GM10248 (cell line): ENCODE measurements around the gene CRABP2.

ENCODE experiments used
- CTCF ChIA-PET: fragments of 300-600 bp; sonication (Branson Sonifier 250); formaldehyde crosslinking; extraction: SDS; loops from one replicate; lab custom pipeline; 2021; ENCODE audit warnings: antibody characterized with exemption; lab: Yijun Ruan, JAX
- POLR2A ChIA-PET: fragments of 350-650 bp; sonication (Branson Sonifier 250); formaldehyde crosslinking; extraction: SDS; loops from one replicate; lab custom pipeline; 2020; ENCODE audit warnings: antibody characterized with exemption; lab: Yijun Ruan, JAX
- DNase-seq: peaks from one replicate; pipeline ENCODE4 v3.0.0; 2012; ENCODE audit errors: extremely low spot score
- CTCF ChIP-seq: IDR thresholded peaks from 2 replicates; pipeline ENCODE4 v1.5.1; 2012; ENCODE audit warnings: mild to moderate bottlenecking, low read depth; ENCODE audit errors: extremely low read depth, missing control alignments, control extremely low read depth

CRABP2 gene

GRCh38 chr1:156746728-156747631 lies 41.6 kb upstream of the CRABP2 start:
- ChIA-PET POLR2A (no interaction called here), CTCF (interaction anchor here (1.0 to 5.0 kb wide), 7 partner anchors 9 to 25 kb away, joined by 3 to 47 read pairs (median 5); partner anchors contain the start of genes ISG20L2, METTL25B and PRCC)
- no peak for TF ChIP-seq CTCF
- peak; percentile 62 for DNase-seq

- ChIA-PET CTCF (interaction anchor here (1.0 to 5.0 kb wide), 4 partner anchors 12 to 24 kb away, joined by 3 to 47 read pairs (median 3); partner anchors contain the start of genes ISG20L2, METTL25B and PRCC), POLR2A (no interaction called here)
- DNase-seq: no peak
- no peak for TF ChIP-seq CTCF
These were observed 41.0 kb upstream of the CRABP2 start for GRCh38 chr1:156746406-156746727.

- no peak for TF ChIP-seq CTCF
- ChIA-PET CTCF (interaction anchor here (1.0 to 5.0 kb wide), 3 partner anchors 11 to 25 kb away, joined by 3 to 47 read pairs (median 3); partner anchors contain the start of genes ISG20L2 and METTL25B), POLR2A (no interaction called here)
- no peak for DNase-seq
These were observed 40.5 kb upstream of the CRABP2 start for GRCh38 chr1:156745881-156746280.

GRCh38 chr1:156744786-156745419 lies 39.5 kb upstream of the CRABP2 start:
- CTCF ChIA-PET: interaction anchor here (1.3 to 5.0 kb wide), 2 partner anchors 10 to 18 kb away, joined by 3 to 47 read pairs; partner anchors contain the start of genes ISG20L2 and METTL25B
- no peak for TF ChIP-seq CTCF
- POLR2A ChIA-PET: interaction anchor here (0.6 kb wide), 1 partner anchor 18 kb away, joined by 5 read pairs; no protein-coding TSS in a partner anchor
- no peak for DNase-seq

- POLR2A ChIA-PET: interaction anchor here (0.6 kb wide), 1 partner anchor 19 kb away, joined by 5 read pairs; no protein-coding TSS in a partner anchor
These were observed 39.0 kb upstream of the CRABP2 start for GRCh38 chr1:156744344-156744743.

More at GRCh38 chr1:156744344-156744743, 39.0 kb upstream of the CRABP2 start:
- TF ChIP-seq CTCF: no peak
- DNase-seq: no peak
- CTCF ChIA-PET: interaction anchor here (5.0 kb wide), 1 partner anchor 17 kb away, joined by 47 read pairs; the partner anchor contains the start of genes ISG20L2 and METTL25B
